ENCODE results near the gene PRTN3. TPM values are rescaled to one million over a fixed set of nuclear protein-coding genes. Genes with fewer than 3 reads are reported as not detected.
A peak's percentile ranks its signal among the peaks of the same experiment; 100 is the strongest.

Gene PRTN3
- total RNA-seq, 1 donor = not detected

- H3K4me1 ChIP-seq (ENCODE audit: insufficient read depth, low read length) = no peaks in the 10 kb centered on the region
- H3K4me3 ChIP-seq (ENCODE audit: insufficient read depth, low read length) = no peak overlapping the region
- no peaks in the 10 kb centered on the region for H3K9me3 ChIP-seq (ENCODE audit: low read depth, low read length)
- peaks cover 48% of the 10 kb centered on the region for H3K36me3 ChIP-seq (ENCODE audit: insufficient read depth, low read length)
- H4K20me1 ChIP-seq (ENCODE audit: insufficient read depth, low read length) = peaks cover 41% of the 10 kb centered on the region
- H3K4me2 ChIP-seq (ENCODE audit: insufficient read depth, low read length) = no peak overlapping the region
- peaks cover 37% of the 10 kb centered on the region for H3K79me2 ChIP-seq (ENCODE audit: insufficient read depth, low read length)
- no peak overlapping the region for H2AFZ ChIP-seq (ENCODE audit: low read length)
- no peaks in the 10 kb centered on the region for H3K27me3 ChIP-seq (ENCODE audit: insufficient read depth, low read length)
- no peak overlapping the region for H3K27ac ChIP-seq (ENCODE audit: low read depth, low read length)
- TF ChIP-seq CTCF (IDR thresholded peaks at IDR 0.05; ENCODE audit: extremely low read depth, low read depth, low read length) = no peak
- DNase-seq (ENCODE audit: insufficient read length, low spot score, missing footprints) = no peak
Observed at GRCh38 chr19:812049-812746, 28.6 kb upstream of the PRTN3 start.

DNA sequence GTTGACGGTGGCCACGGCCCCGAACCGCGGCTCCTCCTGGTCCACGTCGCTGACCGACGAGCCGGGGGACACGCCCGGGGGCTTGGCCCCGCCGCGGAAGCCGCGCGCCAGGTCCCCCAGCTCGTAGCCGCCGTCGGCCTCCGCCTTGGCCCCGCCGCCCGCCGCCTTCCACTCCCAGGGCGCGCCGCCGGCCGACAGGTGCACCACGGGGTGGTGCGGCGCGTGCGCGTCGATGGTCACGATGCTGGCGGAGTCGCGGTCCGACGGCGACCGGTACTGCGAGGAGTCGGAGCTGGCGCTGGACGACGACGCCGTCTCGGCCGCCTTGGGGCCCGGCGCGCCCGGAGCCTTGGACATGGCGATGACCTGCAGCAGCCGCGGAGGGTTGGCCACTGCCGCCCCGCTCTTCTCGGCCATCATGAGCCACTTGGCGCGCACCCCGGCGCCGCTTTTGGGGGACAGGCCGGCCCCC is 28.0 kb upstream of the PRTN3 start:
- no peak overlapping the region for H3K27ac ChIP-seq (ENCODE audit: low read depth, low read length)
- no peak overlapping the region for H3K4me2 ChIP-seq (ENCODE audit: insufficient read depth, low read length)
- no peak overlapping the region for H3K4me3 ChIP-seq (ENCODE audit: insufficient read depth, low read length)
- H3K27me3 ChIP-seq (ENCODE audit: insufficient read depth, low read length) = no peaks in the 10 kb centered on the region
- H3K79me2 ChIP-seq (ENCODE audit: insufficient read depth, low read length) = peaks cover 32% of the 10 kb centered on the region
- H4K20me1 ChIP-seq (ENCODE audit: insufficient read depth, low read length) = peaks cover 35% of the 10 kb centered on the region
- H3K9me3 ChIP-seq (ENCODE audit: low read depth, low read length) = no peaks in the 10 kb centered on the region
- H2AFZ ChIP-seq (ENCODE audit: low read length) = no peak overlapping the region
- H3K4me1 ChIP-seq (ENCODE audit: insufficient read depth, low read length) = no peaks in the 10 kb centered on the region
- H3K36me3 ChIP-seq (ENCODE audit: insufficient read depth, low read length) = peaks cover 43% of the 10 kb centered on the region
- no peak for DNase-seq (ENCODE audit: insufficient read length, low spot score, missing footprints)
- no peak for TF ChIP-seq CTCF (IDR thresholded peaks at IDR 0.05; ENCODE audit: extremely low read depth, low read depth, low read length)

DNA sequence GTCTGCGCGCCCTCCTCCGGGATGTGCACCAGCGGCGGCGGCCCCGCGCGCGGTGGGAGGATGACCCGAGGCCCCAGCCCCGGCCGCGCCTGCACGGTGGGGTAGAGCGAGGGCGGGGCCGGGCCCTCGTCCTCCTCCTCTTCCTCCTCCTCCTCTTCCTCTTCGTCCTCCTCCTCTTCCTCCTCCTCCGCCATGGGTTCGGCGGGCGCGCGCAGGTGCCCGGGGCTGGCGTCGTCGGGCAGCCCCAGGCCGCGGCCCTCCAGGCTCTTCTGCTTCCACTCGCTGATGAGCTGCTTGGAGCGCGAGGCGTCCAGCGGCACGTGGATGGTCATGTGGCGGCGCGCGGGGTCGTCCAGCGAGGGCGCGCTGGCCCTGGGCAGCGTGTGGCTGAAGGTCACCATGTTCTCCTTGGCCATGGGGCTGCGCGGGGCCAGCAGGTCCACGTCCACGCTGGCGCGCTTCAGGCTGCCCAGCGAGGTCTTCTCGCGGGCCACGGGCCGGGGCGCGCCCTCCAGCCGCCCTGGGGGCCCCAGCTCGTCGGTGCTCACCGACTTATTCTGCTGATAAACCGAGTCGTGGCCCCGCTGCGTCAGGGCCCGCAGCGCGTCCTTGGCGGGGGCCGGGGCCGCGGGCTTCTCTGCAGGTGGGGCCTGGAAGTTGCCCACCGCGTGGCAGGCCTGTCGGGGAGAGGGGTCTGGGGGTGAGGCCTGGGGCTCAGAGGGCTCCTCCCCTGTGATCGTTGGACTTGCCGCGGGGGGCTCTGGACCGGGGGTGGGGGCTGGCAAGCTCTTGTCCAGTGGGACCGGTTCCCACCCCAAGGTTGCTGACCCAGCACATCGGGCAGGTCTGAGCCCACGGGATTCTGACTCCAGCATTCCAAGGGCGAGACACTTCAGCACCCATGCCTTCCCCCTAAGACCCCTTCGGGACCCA is 27.3 kb upstream of the PRTN3 start:
- peaks cover 37% of the 10 kb centered on the region for H3K36me3 ChIP-seq (ENCODE audit: insufficient read depth, low read length)
- H3K27me3 ChIP-seq (ENCODE audit: insufficient read depth, low read length) = no peaks in the 10 kb centered on the region
- peaks cover 31% of the 10 kb centered on the region for H4K20me1 ChIP-seq (ENCODE audit: insufficient read depth, low read length)
- H3K4me2 ChIP-seq (ENCODE audit: insufficient read depth, low read length) = no peak overlapping the region
- DNase-seq (ENCODE audit: insufficient read length, low spot score, missing footprints) = peak; percentile 90
- H3K4me3 ChIP-seq (ENCODE audit: insufficient read depth, low read length) = no peak overlapping the region
- no peak overlapping the region for H2AFZ ChIP-seq (ENCODE audit: low read length)
- H3K9me3 ChIP-seq (ENCODE audit: low read depth, low read length) = no peaks in the 10 kb centered on the region
- H3K4me1 ChIP-seq (ENCODE audit: insufficient read depth, low read length) = no peaks in the 10 kb centered on the region
- H3K79me2 ChIP-seq (ENCODE audit: insufficient read depth, low read length) = peaks cover 25% of the 10 kb centered on the region
- no peak for TF ChIP-seq CTCF (IDR thresholded peaks at IDR 0.05; ENCODE audit: extremely low read depth, low read depth, low read length)
- H3K27ac ChIP-seq (ENCODE audit: low read depth, low read length) = no peak overlapping the region
